ENCODE results near the gene IRF2BPL.

Gene IRF2BPL

DNA sequence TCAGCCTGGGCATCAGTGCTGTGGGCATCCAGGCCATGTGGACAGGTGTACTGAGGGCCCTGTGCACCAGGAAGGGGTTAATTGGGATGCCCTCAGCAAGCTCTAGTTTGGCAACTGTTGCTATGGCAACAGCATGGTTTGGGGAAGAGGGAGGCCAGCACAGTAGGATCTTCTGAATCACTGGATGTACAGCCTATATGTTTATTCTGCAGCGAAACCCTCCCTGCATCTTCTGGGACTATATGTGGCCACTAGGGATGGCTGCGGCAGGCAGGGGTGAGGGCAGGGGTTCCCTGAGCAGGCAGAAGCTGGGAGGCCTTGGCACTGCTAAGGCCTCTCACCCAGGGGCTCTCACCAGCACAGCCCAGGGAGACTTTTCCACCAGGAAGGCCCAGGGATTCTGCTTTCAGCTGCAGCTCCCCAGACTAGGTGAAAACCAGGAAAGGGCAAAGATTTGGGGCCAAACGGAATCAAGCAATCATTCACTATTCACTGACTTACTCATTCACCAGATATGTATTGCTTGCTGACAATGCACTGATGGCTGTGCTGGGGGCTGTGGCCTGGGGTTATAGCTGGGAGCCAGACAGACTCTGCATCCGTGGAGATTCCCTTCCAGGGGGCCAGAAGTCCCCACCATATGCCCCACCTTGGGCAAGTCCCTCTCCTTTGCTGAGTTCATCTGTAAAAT lies 42.8 kb downstream of the IRF2BPL start:
- DNase-seq (ENCODE audit: low read depth), result no peak

DNA sequence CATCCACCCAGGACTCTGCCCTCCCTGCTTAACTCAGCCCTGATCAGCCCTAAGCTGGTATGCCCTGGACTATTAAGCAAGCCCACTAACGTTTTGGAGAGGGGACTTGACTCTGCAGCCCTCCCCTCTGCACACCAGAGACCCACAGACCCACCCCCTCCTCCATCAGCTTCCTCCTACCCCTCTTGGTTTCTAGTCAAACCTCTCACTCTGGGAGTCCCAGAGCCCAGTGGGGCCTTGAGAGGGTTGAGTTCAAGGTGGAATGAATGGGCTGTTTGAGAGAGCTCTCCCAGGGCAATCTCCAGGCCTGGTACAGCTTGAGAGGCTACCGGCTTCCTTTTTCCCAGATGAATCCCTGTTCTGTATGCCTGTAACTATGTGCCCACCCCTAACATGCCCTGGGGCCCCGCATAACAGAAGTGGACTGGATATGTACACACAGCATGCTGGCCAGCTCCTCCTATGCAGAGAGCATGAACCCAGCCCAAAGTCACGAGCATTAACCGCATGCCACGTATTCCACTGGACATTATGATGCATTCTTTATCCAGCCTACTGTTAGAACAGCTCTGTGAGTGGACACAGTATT lies 43.6 kb downstream of the IRF2BPL start:
- DNase-seq (ENCODE audit: low read depth), result no peak

DNA sequence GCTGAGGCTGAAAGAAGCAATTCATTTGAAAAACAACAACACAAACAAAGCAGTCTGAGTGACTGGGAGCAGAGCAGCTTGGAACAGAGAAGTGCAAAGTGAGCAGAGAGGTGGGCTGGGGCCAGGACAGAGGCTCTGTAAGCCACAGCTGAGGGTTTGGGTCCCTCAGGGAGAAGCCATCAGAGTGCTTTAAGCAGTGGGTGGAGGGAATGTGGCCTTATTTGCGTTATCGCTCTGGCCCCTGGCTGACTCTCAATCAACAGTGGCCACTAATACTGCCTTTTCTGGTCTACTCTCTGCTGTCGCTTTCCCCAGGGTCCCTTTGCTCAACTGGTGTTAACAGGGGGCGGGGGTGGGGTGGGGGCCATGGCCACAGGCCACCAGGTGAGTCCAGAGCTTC lies 44.2 kb downstream of the IRF2BPL start:
- DNase-seq (ENCODE audit: low read depth), result no peak

DNA sequence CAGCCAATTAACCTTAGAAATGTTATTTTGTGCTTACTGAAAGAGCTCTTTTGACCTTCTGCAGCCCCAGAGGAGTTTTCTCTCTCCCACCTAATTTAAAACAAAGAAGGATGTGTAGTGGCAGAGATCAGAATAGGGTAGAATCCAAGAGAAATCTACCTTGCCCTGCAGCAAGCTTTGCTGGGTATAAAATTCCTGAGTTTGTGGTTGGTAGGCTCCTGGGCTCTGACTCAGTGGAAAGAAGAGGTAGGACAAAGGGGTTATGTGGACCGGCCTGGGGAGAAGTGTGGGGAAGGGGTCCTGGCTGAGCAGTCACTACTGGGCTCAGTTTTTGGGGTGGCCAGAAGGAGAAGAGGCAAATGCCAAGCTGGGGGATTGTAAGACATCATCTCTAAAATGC lies 46.8 kb downstream of the IRF2BPL start:
- DNase-seq (ENCODE audit: low read depth), result no peak

DNA sequence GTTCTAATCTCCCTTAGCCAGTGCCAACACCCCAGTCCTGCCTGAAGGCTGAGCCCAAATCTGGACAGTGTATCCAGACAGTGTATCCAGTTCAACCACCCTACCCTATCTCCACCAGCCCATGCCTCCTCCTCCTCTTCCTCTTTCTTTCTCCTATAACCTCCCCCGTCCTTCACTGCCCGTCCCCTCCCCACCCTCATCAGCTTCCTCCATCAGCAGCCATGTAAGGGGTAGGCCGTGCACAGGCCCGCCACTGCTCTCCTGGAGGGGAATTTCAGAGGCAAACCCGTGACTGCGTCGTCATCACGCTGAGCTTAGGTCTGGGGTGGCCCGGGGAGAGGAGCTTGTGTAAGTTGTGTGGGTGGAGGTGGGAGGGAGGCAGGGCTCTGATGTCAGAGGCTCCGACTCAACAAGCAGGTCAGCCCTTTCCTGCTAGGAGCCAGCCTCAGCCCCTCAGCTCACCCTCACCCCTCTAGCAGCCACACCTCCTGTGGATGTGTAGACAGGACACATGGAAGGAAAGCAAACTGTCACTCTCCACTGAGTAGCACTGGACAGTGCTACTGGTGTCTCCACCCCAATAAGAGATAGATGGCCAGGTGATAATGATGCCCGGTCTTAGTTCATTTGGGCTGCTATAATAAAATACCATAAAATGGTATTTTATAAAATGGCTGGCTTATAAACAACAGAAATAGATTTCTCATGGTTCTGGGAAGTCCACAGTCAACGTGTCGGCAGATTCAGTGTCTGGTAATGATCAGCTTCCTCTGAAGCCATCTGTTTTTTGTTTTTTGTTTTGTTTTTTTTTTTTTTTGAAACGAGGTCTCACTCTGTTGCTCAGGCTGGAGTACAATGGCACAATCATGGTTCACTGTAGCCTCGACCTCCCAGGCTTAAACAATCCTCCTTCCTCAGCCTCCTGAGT lies 50.5 kb downstream of the IRF2BPL start:
- peak; percentile 78 for DNase-seq (ENCODE audit: low read depth)

DNA sequence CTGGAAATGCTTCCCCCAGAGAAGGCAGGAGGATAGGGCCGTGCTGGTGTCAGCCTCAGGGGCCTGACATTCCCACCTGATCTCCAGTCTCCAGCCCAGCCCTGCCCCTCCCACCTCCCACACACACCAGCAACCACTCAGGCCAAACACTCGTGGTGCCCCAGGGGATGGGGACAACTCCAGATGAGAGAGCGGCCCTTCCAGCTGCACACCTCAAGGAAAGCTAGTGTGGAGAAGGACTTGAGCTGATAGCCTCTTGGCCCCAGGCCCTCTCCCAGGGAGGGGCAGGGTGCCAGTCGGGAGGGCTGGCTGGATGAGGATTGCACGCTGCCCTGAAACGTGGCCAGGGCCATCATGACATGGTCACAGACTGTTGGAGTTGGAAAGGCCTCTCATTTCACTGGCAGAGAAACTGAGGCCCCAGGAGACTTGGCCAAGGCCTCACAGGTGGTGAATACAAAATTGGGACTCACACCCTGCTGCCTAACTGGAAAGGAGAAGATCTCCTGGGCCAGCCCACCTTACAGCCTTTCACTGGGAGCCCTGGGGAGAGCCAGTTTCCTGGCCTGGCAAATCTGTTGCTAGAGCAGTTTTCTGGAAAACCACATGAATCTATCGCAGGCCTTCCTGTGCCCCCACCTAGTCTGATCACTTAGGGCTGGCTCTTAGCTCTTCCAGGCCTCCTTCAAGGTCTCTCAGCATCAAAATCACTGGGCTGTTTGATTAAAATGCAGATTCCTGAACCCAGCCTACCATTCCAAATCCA lies 52.1 kb downstream of the IRF2BPL start:
- DNase-seq (ENCODE audit: low read depth), result no peak

- DNase-seq (ENCODE audit: low read depth), result no peak
Observed at GRCh38 chr14:76975812-76976211, 52.7 kb downstream of the IRF2BPL start.

DNA sequence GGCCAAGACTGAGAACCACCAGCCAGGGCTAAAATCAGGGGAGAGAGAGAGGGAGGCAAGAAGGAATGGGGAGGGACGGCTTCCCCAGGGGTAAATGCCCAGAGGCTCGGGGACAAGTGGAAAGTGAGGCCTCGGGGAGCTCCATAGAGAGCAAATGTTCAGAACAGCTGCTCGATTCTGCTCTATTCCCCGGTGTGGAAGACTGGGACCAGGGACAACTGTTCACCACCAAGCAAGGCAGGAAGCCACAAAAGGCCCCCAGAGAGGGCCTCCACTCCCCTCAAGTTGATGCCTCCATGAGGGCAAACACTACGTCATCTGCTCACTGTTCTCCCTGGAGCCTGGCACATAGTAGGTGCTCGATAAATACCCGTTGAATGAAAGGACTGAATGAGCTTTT lies 53.5 kb downstream of the IRF2BPL start:
- DNase-seq (ENCODE audit: low read depth), result no peak
